IPS DF 4.7 (cell line): ENCODE measurements around the gene WDR91.
"Not testable (repeated sequence)": the region's sequence is repeated elsewhere in the genome, so short reads cannot be mapped to it uniquely, and the experiment has no call there.

Experiments used
- DNase-seq: peaks from one replicate; pipeline ENCODE4 v3.0.0-alpha.2; 2013; ENCODE audit warnings: low spot score; ENCODE audit errors: extremely low read depth

The WDR91 gene

DNA sequence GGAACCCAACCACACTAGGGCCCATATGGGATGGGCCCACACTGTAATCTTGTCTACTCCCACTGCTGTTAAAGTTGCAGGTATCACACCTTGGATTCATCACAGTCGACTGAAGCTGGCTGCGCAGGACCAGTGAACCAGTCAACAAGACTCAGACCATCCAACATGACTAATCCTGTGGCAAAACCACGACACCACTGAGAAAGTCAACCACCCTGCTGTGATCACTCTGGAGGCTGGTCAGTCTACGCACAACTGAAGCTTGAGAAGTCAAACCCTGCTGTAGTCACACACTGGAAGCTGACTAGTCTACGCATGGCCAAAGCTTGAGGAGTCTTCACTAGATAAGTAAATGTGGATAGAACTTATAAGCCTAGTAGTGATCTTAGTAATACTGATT, 31.2 kb downstream of the WDR91 start:
- DNase-seq: no peak

DNA sequence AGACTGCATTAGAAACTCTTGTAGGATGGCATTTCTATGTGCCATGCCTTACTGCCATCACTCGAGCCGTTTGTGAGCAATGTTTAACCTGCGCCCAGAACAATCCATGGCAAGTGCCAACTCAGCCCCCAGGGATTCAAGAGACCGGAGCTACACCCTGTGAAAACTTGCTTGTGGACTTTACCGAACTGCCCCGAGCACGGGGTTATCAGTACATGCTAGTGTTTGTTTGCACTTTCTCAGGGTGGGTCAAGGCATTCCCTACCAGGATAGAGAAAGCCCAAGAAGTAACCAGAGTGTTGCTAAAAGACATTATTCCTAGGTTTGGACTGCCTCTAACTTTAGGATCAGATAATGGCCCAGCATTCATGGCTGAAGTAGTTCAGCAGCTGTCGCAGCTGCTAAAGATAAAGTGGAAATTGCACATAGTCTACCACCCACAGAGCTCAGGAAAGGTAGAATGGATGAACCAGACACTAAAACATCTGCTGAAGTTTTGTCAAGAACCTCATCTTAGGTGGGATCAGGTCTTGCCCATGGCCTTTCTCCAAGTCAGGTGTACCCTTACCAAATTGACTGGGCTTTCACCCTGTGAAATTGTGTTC, 31.9 kb downstream of the WDR91 start:
- DNase-seq: no peak

DNA sequence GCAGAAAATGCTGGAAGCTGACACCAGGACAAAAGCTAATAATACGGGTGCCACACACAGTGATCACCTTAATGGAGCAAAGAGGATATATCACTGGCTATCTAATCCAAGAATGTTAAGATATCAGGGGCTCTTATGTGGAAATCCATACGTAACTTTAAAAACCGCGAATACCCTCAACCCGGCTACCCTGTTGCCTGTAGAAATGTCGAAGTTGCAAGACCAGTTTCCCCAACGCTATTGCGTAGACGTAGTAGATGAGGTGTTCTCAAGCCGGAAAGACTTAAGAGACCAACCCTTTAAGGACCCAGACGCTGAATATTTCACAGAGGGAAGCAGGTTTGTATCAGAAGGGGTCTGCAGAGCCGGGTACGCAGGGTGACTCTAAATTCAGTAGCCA, 33.0 kb downstream of the WDR91 start:
- DNase-seq: no peak

DNA sequence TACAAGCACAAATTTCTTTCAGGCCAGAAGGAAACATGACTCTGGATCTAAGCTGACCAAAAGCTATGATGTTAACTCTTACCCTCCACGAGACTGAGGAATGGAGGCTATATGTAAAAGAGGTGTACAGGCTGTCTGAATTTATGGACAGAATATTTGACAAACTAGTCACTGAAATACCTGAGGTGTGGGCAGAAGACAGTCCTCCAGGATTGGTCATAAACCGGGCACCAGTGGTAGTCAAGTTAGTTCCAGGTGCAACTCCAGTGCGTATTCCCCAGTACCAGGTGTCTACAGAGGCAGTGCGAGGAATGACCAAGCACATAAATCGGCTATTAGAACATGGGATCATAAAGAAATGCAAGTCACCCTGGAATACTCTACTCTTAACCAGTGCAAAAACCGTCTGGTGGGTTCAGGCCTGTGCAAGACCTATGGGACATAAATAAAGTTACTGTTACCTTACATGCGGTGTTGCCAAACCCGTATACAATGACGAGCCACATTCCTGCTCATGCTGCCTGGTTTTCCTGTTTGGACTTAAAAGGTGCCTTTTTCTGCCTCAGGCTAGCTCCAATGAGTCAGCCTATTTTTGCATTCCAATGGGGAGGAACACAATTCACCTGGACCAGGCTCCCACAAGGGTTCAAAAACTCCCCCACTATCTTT, 34.2 kb downstream of the WDR91 start:
- no peak for DNase-seq

DNA sequence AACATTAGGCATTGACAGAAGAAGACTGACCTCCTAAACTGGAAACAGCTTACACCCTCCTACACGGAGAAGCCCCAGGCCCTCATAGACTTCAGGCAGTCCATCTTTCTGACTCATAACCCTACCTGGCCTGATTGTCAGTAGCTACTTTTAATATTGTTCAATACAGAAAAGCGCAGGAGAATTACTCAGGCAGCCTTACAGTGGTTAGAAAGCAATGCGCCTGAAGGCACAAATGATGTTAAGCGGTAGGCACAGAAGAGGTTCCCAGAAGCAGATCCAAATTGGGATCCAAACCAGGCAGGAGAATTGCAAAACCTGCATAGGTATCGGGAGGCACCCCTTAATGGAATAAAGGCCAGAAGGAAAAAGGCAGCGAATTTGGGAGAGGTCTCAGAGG, 35.4 kb downstream of the WDR91 start:
- no peak for DNase-seq

DNA sequence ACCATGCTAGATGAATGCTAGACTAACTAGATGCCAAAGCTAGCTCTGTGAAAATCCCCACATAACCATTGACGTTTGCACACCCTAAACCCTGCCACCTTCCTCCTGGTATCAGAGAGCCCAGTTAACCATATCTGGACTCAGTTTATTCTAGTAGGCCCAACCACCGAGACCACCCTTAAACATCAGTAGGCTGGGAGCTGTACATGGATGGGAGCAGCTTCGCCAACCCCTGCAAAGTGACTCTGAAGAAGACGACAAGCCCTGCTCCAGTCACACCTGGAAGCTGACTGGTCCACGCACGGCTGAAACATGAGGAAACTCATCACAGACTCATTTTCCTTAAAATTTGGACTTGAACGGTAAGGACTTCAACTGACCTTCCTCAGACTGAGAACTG, 36.4 kb downstream of the WDR91 start:
- no peak for DNase-seq

DNA sequence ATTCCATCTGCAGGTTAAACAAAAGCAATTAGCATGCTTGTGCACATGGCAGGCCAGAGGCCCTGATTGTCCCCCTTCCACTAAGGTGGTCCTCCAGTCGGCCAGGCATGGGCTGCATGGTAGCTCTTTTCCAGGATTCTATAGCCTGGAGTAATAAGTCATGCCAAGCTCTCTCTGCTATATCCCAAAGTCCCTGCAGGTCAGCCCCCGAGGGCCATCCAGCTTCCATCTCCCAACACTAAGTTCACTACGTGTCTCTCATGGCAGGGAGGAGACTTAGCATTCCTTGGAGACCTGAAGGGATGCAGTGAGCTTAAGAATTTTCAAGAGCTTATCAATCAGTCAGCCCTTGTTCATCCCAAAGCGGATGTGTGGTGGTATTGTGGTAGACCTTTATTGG, 37.4 kb downstream of the WDR91 start:
- not testable (repeated sequence) for DNase-seq

DNA sequence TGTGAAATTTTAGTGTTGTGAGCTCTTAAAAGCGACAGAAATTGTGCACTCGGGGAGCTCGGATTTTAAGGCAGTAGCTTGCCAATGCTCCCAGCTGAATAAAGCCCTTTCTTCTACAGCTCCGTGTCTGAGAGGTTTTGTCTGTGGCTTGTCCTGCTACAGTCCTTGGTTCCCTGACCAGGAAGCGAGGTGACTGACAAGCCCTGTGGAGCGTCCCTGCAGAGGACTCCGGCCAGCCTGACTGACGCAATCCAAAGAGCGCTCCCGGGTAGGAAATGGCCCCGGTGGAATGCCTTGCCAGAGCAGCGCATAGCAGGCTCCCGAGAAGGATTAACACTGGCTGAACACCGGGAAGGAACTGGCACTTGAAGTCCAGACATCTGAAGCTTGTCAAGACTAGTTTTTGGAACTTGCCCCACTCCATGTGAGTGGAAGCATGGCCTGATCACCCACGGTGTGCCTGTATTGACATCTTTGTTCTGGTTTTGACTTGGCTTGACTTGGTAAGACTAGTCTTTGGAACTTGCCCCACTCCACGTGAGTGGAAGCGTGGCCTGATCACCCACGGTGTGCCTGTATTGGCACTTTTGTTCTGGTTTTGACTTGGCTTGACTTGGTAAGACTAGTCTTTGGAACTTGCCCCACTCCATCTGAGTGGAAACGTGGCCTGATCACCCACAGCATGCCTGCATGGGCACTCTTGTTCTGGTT, 39.6 kb downstream of the WDR91 start:
- DNase-seq: not testable (repeated sequence)

DNA sequence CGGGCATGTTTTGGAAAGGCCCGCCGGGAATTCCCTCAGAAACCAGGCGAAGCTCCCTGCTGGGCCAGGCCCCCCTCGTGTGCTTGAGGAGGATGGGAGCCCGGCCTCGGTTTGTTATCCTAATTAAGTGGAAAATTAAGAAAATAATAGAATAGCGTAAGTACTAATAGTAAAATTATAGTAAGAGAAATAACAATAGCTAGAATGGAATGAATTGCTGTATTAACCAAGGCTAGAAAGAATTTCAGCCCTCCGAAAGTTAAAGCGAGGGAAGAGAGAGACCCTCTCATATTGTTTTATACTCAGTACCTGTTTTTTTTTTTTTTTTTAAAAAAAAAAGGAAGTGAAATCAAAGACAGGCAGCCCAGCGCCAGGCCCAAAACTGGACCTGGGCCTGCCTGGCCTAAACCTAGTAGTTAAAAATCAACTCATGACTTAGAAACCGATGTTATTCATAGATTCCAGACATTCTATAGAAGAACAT, 40.3 kb downstream of the WDR91 start:
- not testable (repeated sequence) for DNase-seq

DNA sequence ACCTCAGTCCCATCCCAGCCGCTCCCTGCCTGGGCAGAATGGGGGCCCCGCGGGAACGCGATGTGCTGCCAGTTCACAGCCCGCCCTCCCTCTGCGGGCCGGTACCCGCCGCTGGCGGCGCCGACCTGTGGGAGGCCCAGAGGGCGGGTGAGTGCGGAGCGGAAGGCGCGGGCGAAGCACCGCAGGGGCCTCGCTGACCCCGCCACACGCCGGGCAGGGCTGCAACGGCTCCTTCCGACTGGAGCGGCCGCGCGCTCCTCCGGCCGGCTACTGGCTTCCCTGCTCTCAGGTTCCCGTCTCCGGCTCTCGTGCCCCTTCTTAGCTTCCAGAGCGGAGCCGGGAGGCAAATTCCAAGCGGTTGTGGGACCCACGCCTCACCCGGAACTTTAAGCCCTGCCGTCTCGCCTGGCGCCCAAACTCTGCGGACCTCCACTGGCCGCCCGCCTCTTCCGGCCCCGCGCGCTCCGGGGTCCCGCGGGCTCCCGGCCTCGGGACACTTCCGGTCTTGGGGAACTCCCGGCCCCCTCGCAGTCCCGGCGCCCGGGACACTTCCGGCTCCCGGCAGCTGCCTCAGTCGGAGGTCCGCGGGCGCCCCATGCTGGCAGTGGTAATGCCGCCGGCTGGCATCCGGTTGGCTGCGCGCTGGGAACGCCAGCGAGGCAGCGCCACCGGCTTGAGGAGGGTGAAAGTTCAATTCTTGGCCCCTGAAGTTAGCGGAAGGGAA, 40.9 kb downstream of the WDR91 start, which contains the start of gene CYREN:
Gene CYREN (minus strand): TSS at position 434 of the 724 bp plus-strand sequence. CDS start 1,785 bp downstream, outside the sequence.
- no peak for DNase-seq

DNA sequence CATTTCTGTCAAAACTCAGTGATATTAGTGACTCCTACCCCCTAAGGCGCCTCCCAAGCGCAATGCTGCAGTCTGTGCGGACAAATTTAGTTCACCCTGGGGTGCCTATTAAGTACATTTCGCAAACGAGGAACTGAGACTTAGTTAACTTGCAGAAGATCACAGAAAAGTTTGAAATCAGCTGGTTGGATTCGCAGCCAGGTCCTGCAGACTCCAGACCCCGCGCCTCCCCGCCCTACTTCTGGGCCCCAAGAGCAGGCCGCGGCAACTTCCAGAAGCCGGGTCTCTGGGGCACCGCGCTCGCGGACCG, 41.4 kb downstream of the WDR91 start:
- DNase-seq: no peak

DNA sequence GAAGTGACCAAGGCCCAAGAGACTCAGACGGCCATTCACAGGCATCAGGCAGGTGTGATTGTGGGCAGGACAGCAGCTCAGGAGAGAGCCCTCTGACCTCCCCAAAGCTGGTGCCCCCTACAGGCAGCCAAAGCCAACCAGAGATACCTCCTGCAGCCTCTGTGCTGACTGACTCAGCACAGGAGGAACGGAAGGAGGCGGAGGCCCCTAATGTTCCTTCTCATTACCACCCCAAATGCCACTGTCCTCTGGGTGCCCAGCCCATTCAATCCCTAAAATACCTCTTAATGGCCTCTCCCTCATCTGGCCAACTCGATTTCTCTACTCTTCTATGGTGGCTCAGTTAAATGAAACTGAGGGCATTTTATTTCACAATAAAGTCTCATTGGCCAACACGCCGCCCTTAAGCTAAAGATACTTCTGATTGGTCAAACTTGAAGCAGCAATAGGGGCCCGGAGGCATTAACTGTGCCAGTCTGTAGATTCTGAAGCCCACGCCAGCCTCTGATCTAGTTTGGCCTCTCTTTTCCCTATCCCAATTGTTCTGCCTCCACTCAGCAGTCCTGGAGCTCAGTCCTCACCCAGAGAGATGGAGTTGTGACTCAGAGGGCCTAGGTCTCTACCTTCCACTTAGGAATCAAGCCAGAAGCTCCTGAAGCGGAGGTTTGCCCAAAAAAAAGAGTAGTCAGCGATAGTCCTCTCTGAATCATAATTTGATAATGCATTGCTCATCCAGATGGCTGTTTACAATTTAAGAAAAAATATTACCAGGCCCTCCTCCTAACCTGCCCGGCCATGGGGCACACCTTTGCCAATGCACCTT, 42.0 kb downstream of the WDR91 start:
- no peak for DNase-seq

DNA sequence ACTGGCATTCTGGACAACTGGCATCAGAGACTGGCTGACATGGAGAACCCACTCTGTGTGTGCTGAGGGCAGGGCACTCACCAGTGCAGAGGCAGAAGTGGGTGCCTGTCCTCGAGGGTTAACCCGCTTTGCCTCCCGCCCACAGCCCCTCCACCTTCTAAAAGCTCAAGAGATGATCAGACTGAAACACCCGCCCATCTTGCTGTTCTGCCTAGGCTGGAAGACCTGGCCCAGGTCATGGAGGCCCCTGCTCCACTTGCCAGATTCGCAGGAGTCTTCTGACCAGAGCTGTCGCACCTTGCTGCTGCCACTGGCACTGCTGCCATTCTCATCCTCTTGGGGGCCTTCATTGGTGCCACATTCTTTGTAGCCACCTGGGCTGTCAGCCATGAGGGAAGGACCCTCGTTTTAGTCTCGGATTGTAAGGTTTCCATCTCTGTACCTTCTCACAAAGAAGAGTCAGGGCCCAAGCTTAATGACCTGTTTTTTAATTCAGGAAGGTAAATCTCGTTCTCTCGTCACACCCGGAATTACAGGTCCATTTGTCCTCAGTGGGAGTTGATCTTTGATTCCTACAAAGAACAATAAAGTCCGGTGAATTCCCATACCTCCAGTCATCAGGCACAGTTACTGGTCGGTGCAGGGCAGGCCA, 42.7 kb downstream of the WDR91 start:
- no peak for DNase-seq

DNA sequence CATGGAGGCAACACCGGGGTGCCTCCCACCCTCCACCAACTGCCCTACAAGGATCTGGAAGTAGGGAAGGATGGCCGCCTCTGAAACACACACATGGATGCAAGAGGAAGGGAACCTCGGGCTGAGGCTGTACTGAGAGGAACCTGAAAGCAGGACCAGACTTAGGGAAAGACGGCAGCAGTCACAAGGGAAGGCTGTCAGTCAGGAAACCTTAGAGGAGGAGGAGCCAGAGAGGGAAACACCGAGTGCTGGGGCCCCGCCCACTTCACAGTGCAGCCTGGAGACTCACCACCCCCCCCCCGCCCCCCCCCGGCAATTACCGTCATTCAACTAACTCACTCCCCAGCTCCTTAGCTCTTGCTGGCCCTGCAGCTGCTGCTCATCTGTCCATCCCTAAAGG, 43.3 kb downstream of the WDR91 start:
- DNase-seq: no peak

DNA sequence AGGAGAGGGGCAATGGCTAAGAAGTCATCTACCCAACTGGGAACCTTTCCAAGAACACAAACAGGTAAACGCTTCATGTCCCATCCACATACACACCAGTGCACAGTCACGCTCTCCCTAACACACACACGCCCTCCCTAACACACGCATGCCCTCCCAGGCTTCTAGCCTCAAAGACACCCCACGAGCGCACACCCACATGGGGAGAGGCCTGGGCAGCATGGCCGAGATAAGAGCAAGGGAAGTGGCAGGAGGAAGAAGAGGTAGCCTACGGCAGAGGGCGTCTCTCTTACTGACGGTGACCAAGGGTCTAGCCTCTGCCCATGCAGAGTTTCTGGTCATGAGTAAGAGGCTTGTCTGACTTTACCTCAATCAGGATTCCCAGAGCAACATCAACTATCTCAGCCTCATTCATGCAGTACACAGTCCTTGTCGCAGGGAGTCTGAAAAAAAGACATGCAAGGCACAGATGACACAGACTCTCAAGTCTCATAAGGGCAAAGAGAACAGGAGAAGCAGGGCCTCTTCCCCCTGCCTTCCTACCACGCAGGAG, 43.9 kb downstream of the WDR91 start:
- no peak for DNase-seq

DNA sequence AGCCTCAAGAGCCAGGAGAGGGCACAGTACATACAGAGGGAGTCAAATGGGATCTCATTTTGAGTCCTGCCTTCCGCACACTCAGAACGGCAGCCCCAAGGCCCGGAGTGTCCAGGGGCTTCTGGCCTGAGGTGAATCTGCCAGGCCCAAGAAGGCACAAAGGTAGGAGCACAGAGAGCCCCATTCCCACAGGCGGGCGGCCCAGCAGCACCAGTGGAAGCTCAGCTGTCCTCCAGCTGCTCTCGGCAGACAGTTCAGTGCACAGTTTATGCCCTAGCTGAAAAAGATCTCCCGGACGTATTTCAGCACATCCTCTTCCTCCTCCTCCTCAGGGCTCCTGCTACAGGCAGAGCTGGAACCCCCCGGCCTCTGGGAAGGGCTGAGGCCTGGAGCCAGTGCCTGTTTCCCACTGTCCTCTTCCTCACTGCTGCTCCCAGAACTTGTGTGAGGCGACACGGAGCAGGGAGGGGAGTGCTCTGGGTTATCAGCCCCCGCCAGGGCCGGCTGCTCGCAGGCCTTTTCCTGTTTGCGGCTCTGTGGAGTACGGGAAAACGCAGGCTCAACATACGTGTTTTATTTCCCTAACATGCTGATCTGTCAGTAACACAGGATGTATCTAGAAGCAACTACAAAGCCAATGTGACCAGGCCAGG, 44.9 kb downstream of the WDR91 start:
- no peak for DNase-seq

DNA sequence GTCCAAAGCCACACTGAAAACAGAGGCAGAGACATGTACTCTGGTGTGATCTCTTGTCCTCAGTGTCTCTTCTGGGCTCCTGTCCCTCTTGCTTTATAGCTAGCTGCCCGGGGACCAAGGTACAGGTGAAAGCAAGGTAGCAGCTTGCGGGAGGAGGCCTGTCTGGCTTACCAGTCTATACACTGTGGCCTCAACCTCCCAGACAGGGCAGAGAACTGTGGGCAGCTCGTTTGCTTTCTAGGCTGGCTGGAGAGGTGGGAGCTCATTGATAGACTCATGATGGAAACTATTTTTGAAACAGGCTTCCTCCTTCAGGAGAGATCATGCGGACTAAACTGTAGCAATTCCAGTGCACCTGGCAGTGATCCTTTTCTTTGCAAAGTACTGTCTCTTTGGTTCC, 45.5 kb downstream of the WDR91 start:
- no peak for DNase-seq

DNA sequence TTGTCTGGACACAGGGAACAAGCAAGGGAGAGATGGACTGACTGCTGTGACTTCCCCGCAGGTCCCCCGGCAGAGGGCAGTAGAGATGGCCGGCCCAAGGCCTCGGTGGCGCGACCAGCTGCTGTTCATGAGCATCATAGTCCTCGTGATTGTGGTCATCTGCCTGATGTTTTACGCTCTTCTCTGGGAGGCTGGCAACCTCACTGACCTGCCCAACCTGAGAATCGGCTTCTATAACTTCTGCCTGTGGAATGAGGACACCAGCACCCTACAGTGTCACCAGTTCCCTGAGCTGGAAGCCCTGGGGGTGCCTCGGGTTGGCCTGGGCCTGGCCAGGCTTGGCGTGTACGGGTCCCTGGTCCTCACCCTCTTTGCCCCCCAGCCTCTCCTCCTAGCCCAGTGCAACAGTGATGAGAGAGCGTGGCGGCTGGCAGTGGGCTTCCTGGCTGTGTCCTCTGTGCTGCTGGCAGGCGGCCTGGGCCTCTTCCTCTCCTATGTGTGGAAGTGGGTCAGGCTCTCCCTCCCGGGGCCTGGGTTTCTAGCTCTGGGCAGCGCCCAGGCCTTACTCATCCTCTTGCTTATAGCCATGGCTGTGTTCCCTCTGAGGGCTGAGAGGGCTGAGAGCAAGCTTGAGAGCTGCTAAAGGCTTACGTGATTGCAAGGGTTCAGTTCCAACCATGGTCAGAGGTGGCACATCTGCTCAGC, 46.8 kb downstream of the WDR91 start:
- DNase-seq: no peak

DNA sequence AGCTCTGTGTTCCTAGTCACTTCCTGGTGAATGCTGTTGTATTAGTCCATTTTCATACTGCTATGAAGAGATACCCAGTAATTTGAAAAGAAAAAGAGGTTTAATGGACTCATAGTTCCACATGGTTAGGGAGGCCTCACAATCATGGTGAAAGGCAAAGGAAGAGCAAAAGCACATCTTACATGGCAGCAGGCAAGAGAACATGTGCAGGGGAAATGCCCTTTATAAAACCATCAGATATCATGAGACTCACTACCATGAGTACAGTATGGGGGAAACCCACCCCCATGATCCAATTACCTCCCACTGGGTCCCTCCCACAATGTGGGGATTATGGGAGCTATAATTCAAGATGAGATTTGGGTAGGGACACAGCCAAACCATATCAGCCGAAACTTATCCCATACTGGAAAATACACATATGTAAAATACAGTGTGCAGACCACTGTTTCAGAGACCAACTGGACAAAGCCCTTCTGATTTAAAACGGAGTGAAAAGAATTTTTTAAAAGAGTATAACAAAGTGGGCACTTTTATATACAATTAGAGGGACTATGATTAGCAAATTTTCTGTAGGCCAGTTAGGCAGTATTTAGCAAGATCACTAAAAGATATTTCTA, 48.8 kb downstream of the WDR91 start:
- no peak for DNase-seq
